Measurements from ENCODE around the gene SEPTIN6. TPM values are rescaled to one million over a fixed set of nuclear protein-coding genes. Genes with fewer than 3 reads are reported as not detected.

SEPTIN6 gene
- total and polyA plus RNA-seq, 2 donors from 2014 or later = 32.4 to 40.1 TPM

- intact Hi-C loops (cut with DNase I) = no loop called here
- no peak overlapping the region for H3K9ac ChIP-seq (ENCODE audit: low read length in 3 of 3)
- no peaks in the 10 kb centered on the region for H3K4me1 ChIP-seq (ENCODE audit: control insufficient read depth in 2 of 3, insufficient read depth in 2 of 3, low read depth in 1 of 3, low read length in 3 of 3)
- no peak overlapping the region for H3K27ac ChIP-seq (ENCODE audit: low read depth in 2 of 2, low read length in 2 of 2)
- TF ChIP-seq CTCF (IDR thresholded peaks at IDR 0.05; ENCODE audit: borderline replicate concordance, extremely low read depth, insufficient read depth) = no peak
- H3K36me3 ChIP-seq (ENCODE audit: control insufficient read depth in 2 of 3, insufficient read depth in 3 of 3, low read length in 3 of 3) = no peaks in the 10 kb centered on the region
- H3K4me3 ChIP-seq (ENCODE audit: low read length in 3 of 3) = no peak overlapping the region
- H3K9me3 ChIP-seq (ENCODE audit: control insufficient read depth in 2 of 3, insufficient read depth in 1 of 3, low read length in 3 of 3) = no peaks in the 10 kb centered on the region
- DNase-seq (no peak), FAIRE-seq (no peak)
- H3K27me3 ChIP-seq (ENCODE audit: control insufficient read depth, insufficient read depth, low read length) = no peaks in the 10 kb centered on the region
These were observed 29.0 kb upstream of the SEPTIN6 start for GRCh38 chrX:119721926-119722325.

- no peak overlapping the region for H3K9ac ChIP-seq (ENCODE audit: low read length in 3 of 3)
- FAIRE-seq = no peak
- H3K4me3 ChIP-seq (ENCODE audit: low read length in 3 of 3) = no peak overlapping the region
- no peak for DNase-seq
- H3K27me3 ChIP-seq (ENCODE audit: control insufficient read depth, insufficient read depth, low read length) = no peaks in the 10 kb centered on the region
- no peak for TF ChIP-seq CTCF (IDR thresholded peaks at IDR 0.05; ENCODE audit: borderline replicate concordance, extremely low read depth, insufficient read depth)
- H3K27ac ChIP-seq (ENCODE audit: low read depth in 2 of 2, low read length in 2 of 2) = no peak overlapping the region
- no peaks in the 10 kb centered on the region for H3K9me3 ChIP-seq (ENCODE audit: control insufficient read depth in 2 of 3, insufficient read depth in 1 of 3, low read length in 3 of 3)
- no peaks in the 10 kb centered on the region for H3K4me1 ChIP-seq (ENCODE audit: control insufficient read depth in 2 of 3, insufficient read depth in 2 of 3, low read depth in 1 of 3, low read length in 3 of 3)
- no peaks in the 10 kb centered on the region for H3K36me3 ChIP-seq (ENCODE audit: control insufficient read depth in 2 of 3, insufficient read depth in 3 of 3, low read length in 3 of 3)
- intact Hi-C loops (cut with DNase I) = no loop called here
These were observed 28.5 kb upstream of the SEPTIN6 start for GRCh38 chrX:119721487-119721886.

- TF ChIP-seq CTCF (IDR thresholded peaks at IDR 0.05; ENCODE audit: borderline replicate concordance, extremely low read depth, insufficient read depth) = no peak
These were observed 16.7 kb upstream of the SEPTIN6 start for GRCh38 chrX:119709630-119710029.

GRCh38 chrX:119708936-119709335 lies 16.0 kb upstream of the SEPTIN6 start:
- H3K9me3 ChIP-seq (ENCODE audit: control insufficient read depth in 2 of 3, insufficient read depth in 1 of 3, low read length in 3 of 3) = no peaks in the 10 kb centered on the region
- no peak for DNase-seq
- intact Hi-C loops (cut with DNase I) = no loop called here
- no peaks in the 10 kb centered on the region for H3K36me3 ChIP-seq (ENCODE audit: control insufficient read depth in 2 of 3, insufficient read depth in 3 of 3, low read length in 3 of 3)
- H3K4me1 ChIP-seq (ENCODE audit: control insufficient read depth in 2 of 3, insufficient read depth in 2 of 3, low read depth in 1 of 3, low read length in 3 of 3) = no peaks in the 10 kb centered on the region
- H3K9ac ChIP-seq (ENCODE audit: low read length in 3 of 3) = no peak overlapping the region
- TF ChIP-seq CTCF (IDR thresholded peaks at IDR 0.05; ENCODE audit: borderline replicate concordance, extremely low read depth, insufficient read depth) = no peak
- no peak overlapping the region for H3K27ac ChIP-seq (ENCODE audit: low read depth in 2 of 2, low read length in 2 of 2)
- FAIRE-seq = no peak
- H3K4me3 ChIP-seq (ENCODE audit: low read length in 3 of 3) = no peak overlapping the region
- no peaks in the 10 kb centered on the region for H3K27me3 ChIP-seq (ENCODE audit: control insufficient read depth, insufficient read depth, low read length)

More at GRCh38 chrX:119709630-119710029, 16.7 kb upstream of the SEPTIN6 start:
- Histone ChIP-seq H3K4me1 (ENCODE audit: control insufficient read depth in 2 of 3, insufficient read depth in 2 of 3, low read depth in 1 of 3, low read length in 3 of 3) (no peaks in the 10 kb centered on the region), H3K27me3 (ENCODE audit: control insufficient read depth, insufficient read depth, low read length) (no peaks in the 10 kb centered on the region), H3K27ac (ENCODE audit: low read depth in 2 of 2, low read length in 2 of 2) (no peak overlapping the region), H3K4me3 (ENCODE audit: low read length in 3 of 3) (no peak overlapping the region), H3K9ac (ENCODE audit: low read length in 3 of 3) (no peak overlapping the region), H3K9me3 (ENCODE audit: control insufficient read depth in 2 of 3, insufficient read depth in 1 of 3, low read length in 3 of 3) (no peaks in the 10 kb centered on the region), H3K36me3 (ENCODE audit: control insufficient read depth in 2 of 3, insufficient read depth in 3 of 3, low read length in 3 of 3) (no peaks in the 10 kb centered on the region)
- DNase-seq = no peak
- no peak for FAIRE-seq
- intact Hi-C loops (cut with DNase I) = no loop called here
